Measurements from ENCODE around the gene ATRN. TPM values are rescaled to one million over a fixed set of nuclear protein-coding genes. Genes with fewer than 3 reads are reported as not detected.
"Not testable (repeated sequence)": the region's sequence is repeated elsewhere in the genome, so short reads cannot be mapped to it uniquely, and the experiment has no call there.

Gene ATRN
- total and polyA plus RNA-seq, 4 donors = 4.0 to 33.4 (median 16.4) TPM

GRCh38 chr20:3606021-3606420 is 135.2 kb downstream of the ATRN start:
- no peaks in the 10 kb centered on the region for H3K9me3 ChIP-seq (ENCODE audit: control insufficient read depth, low read length)
- no peak overlapping the region for H3K27ac ChIP-seq (ENCODE audit: low read depth in 1 of 2, low read length in 2 of 2)
- no peaks in the 10 kb centered on the region for H3K27me3 ChIP-seq (ENCODE audit: control insufficient read depth in 1 of 2, insufficient read depth in 2 of 2, low read length in 1 of 2)
- ATAC-seq (ENCODE audit: low FRiP score) = no peak
- no peak overlapping the region for H3K4me3 ChIP-seq (ENCODE audit: low read length in 2 of 2)
- H3K4me1 ChIP-seq (ENCODE audit: control insufficient read depth in 1 of 2, insufficient read depth in 2 of 2, low read length in 2 of 2) = no peaks in the 10 kb centered on the region
- 84 to 85% methylated on average over 3 of the region's 3 CpGs for WGBS, 2 donors
- intact Hi-C loops (cut with DNase I) = no loop called here
- DNase-seq = no peak
- peaks cover 0 to 8% of the 10 kb centered on the region in 2 donors for H3K36me3 ChIP-seq (ENCODE audit: control insufficient read depth in 1 of 2, insufficient read depth in 2 of 2, low read length in 1 of 2)

- intact Hi-C loops (cut with DNase I) = no loop called here
- Histone ChIP-seq H3K4me3 (ENCODE audit: low read length in 2 of 2) (no peak overlapping the region), H3K27ac (ENCODE audit: low read depth in 1 of 2, low read length in 2 of 2) (no peak overlapping the region), H3K4me1 (ENCODE audit: control insufficient read depth in 1 of 2, insufficient read depth in 2 of 2, low read length in 2 of 2) (no peaks in the 10 kb centered on the region), H3K9me3 (ENCODE audit: control insufficient read depth, low read length) (no peaks in the 10 kb centered on the region), H3K27me3 (ENCODE audit: control insufficient read depth in 1 of 2, insufficient read depth in 2 of 2, low read length in 1 of 2) (no peaks in the 10 kb centered on the region), H3K36me3 (ENCODE audit: control insufficient read depth in 1 of 2, insufficient read depth in 2 of 2, low read length in 1 of 2) (peaks cover 0 to 3% of the 10 kb centered on the region in 2 donors)
- 59 to 63% methylated on average over 1 of the region's 1 CpG for WGBS, 2 donors
- no peak for DNase-seq
- ATAC-seq (ENCODE audit: low FRiP score) = no peak
Measured at GRCh38 chr20:3611901-3612300, 141.1 kb downstream of the ATRN start.

DNA sequence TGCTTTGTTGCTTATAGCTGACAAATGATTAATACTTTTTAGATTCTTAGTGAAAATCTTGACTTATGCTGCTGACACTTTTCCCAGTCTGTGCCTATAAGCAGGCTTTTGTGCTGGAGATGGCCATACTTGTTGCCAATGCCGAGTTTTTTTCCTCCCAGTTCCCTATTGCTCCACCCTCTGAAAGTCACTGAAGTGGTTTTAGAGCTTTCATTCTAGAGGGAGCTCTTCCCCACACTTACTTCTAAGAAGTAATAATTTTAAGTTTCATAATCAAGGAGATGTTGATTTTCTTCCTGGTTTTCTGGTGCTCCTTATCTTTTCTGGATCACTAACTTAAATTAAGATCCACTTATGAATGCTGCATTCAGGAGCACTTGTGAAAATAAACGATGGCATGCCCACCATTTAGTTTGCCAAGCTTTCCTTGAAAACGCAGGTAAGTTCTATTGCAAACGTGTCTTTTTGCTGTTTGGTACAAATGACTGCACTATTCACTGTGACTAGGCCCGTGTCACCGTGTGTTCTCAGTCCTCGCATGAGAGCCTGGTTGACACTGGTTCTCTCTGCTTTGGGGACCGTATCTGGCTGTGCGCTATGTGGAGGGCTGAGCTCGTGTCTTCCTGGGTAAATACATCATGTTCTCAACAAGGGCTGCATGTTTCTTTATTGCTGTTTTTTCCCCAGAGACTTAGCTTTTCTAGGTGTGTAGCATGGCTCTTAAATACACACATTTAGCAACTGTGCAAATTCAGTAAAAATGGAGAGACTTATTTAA is 142.2 kb downstream of the ATRN start:
- Histone ChIP-seq H3K36me3 (ENCODE audit: control insufficient read depth in 1 of 2, insufficient read depth in 2 of 2, low read length in 1 of 2) (peaks cover 0 to 6% of the 10 kb centered on the region in 2 donors), H3K9me3 (ENCODE audit: control insufficient read depth, low read length) (no peaks in the 10 kb centered on the region), H3K27ac (ENCODE audit: low read depth in 1 of 2, low read length in 2 of 2) (no peak overlapping the region), H3K27me3 (ENCODE audit: control insufficient read depth in 1 of 2, insufficient read depth in 2 of 2, low read length in 1 of 2) (no peaks in the 10 kb centered on the region), H3K4me3 (ENCODE audit: low read length in 2 of 2) (no peak overlapping the region), H3K4me1 (ENCODE audit: control insufficient read depth in 1 of 2, insufficient read depth in 2 of 2, low read length in 2 of 2) (no peaks in the 10 kb centered on the region)
- no peak for ATAC-seq (ENCODE audit: low FRiP score)
- DNase-seq = no peak
- 81 to 82% methylated on average over 10 of the region's 10 CpGs for WGBS, 2 donors
- intact Hi-C loops (cut with DNase I) = no loop called here

GRCh38 chr20:3613821-3614440 is 143.1 kb downstream of the ATRN start:
- intact Hi-C loops (cut with DNase I) = no loop called here
- ATAC-seq (ENCODE audit: low FRiP score) = no peak
- WGBS, 2 donors = 83 to 84% methylated on average over 9 of the region's 9 CpGs

DNA sequence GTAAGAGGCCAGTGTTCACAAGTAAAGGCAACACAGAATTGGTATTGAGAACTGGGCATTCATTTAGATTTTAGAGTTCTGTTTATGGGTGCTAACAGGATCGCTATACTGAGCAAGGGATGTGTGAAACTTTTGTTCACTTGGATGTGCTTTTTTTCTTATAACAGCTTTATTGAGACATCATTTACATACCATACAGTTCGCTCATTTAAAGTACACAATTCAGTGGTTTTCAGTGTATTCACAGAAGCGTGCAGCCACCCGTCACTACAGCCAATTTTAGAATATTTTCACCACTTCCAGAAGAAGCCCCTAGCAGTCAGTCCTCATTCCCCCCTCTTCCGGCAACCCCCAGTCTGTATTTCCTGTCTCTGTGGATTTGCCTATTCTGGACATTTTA is 143.6 kb downstream of the ATRN start:
- WGBS, 2 donors = 94 to 98% methylated on average over 5 of the region's 5 CpGs
- Histone ChIP-seq H3K27ac (ENCODE audit: low read depth in 1 of 2, low read length in 2 of 2) (no peak overlapping the region), H3K9me3 (ENCODE audit: control insufficient read depth, low read length) (no peaks in the 10 kb centered on the region), H3K36me3 (ENCODE audit: control insufficient read depth in 1 of 2, insufficient read depth in 2 of 2, low read length in 1 of 2) (peaks cover 0 to 6% of the 10 kb centered on the region in 2 donors), H3K4me1 (ENCODE audit: control insufficient read depth in 1 of 2, insufficient read depth in 2 of 2, low read length in 2 of 2) (no peaks in the 10 kb centered on the region), H3K4me3 (ENCODE audit: low read length in 2 of 2) (no peak overlapping the region), H3K27me3 (ENCODE audit: control insufficient read depth in 1 of 2, insufficient read depth in 2 of 2, low read length in 1 of 2) (no peaks in the 10 kb centered on the region)
- intact Hi-C loops (cut with DNase I) = no loop called here
- ATAC-seq (ENCODE audit: low FRiP score) (no peak), DNase-seq (no peak)

More at GRCh38 chr20:3613821-3614440, 143.1 kb downstream of the ATRN start:
- H3K4me1 ChIP-seq (ENCODE audit: control insufficient read depth in 1 of 2, insufficient read depth in 2 of 2, low read length in 2 of 2) = no peaks in the 10 kb centered on the region
- no peak overlapping the region for H3K4me3 ChIP-seq (ENCODE audit: low read length in 2 of 2)
- H3K9me3 ChIP-seq (ENCODE audit: control insufficient read depth, low read length) = no peaks in the 10 kb centered on the region
- no peak for DNase-seq
- no peak overlapping the region for H3K27ac ChIP-seq (ENCODE audit: low read depth in 1 of 2, low read length in 2 of 2)
- H3K27me3 ChIP-seq (ENCODE audit: control insufficient read depth in 1 of 2, insufficient read depth in 2 of 2, low read length in 1 of 2) = no peaks in the 10 kb centered on the region
- H3K36me3 ChIP-seq (ENCODE audit: control insufficient read depth in 1 of 2, insufficient read depth in 2 of 2, low read length in 1 of 2) = peaks cover 0 to 6% of the 10 kb centered on the region in 2 donors

GRCh38 chr20:3615171-3615840 is 144.5 kb downstream of the ATRN start:
- H3K9me3 ChIP-seq (ENCODE audit: control insufficient read depth, low read length); intact Hi-C loops (cut with DNase I); H3K27me3 ChIP-seq (ENCODE audit: control insufficient read depth in 1 of 2, insufficient read depth in 2 of 2, low read length in 1 of 2); H3K36me3 ChIP-seq (ENCODE audit: control insufficient read depth in 1 of 2, insufficient read depth in 2 of 2, low read length in 1 of 2); ATAC-seq (ENCODE audit: low FRiP score); H3K27ac ChIP-seq (ENCODE audit: low read depth in 1 of 2, low read length in 2 of 2); DNase-seq; H3K4me3 ChIP-seq (ENCODE audit: low read length in 2 of 2); H3K4me1 ChIP-seq (ENCODE audit: control insufficient read depth in 1 of 2, insufficient read depth in 2 of 2, low read length in 2 of 2): not testable (repeated sequence)
- WGBS, 2 donors = 95 to 97% methylated on average over 13 of the region's 13 CpGs

- Histone ChIP-seq H3K36me3 (ENCODE audit: control insufficient read depth in 1 of 2, insufficient read depth in 2 of 2, low read length in 1 of 2) (peaks cover 0 to 6% of the 10 kb centered on the region in 2 donors), H3K27me3 (ENCODE audit: control insufficient read depth in 1 of 2, insufficient read depth in 2 of 2, low read length in 1 of 2) (no peaks in the 10 kb centered on the region), H3K4me3 (ENCODE audit: low read length in 2 of 2) (no peak overlapping the region), H3K27ac (ENCODE audit: low read depth in 1 of 2, low read length in 2 of 2) (no peak overlapping the region), H3K9me3 (ENCODE audit: control insufficient read depth, low read length) (no peaks in the 10 kb centered on the region), H3K4me1 (ENCODE audit: control insufficient read depth in 1 of 2, insufficient read depth in 2 of 2, low read length in 2 of 2) (no peaks in the 10 kb centered on the region)
- ATAC-seq (ENCODE audit: low FRiP score) (no peak), DNase-seq (no peak)
- whole genome bisulfite sequencing, 2 donors = 44 to 46% methylated on average over 4 of the region's 4 CpGs
- intact Hi-C loops (cut with DNase I) = no loop called here
Measured at GRCh38 chr20:3616250-3616649, 145.4 kb downstream of the ATRN start.

GRCh38 chr20:3621111-3621510 is 150.3 kb downstream of the ATRN start:
- 88 to 92% methylated on average over 8 of the region's 8 CpGs for WGBS, 2 donors
- no peaks in the 10 kb centered on the region for H3K4me1 ChIP-seq (ENCODE audit: control insufficient read depth in 1 of 2, insufficient read depth in 2 of 2, low read length in 2 of 2)
- H3K4me3 ChIP-seq (ENCODE audit: low read length in 2 of 2) = no peak overlapping the region
- H3K9me3 ChIP-seq (ENCODE audit: control insufficient read depth, low read length) = no peaks in the 10 kb centered on the region
- DNase-seq (no peak), ATAC-seq (ENCODE audit: low FRiP score) (no peak)
- H3K27me3 ChIP-seq (ENCODE audit: control insufficient read depth in 1 of 2, insufficient read depth in 2 of 2, low read length in 1 of 2) = no peaks in the 10 kb centered on the region
- no peak overlapping the region for H3K27ac ChIP-seq (ENCODE audit: low read depth in 1 of 2, low read length in 2 of 2)
- H3K36me3 ChIP-seq (ENCODE audit: control insufficient read depth in 1 of 2, insufficient read depth in 2 of 2, low read length in 1 of 2) = peaks cover 0 to 5% of the 10 kb centered on the region in 2 donors
- intact Hi-C loops (cut with DNase I) = no loop called here

All from aorta (tissue), 5 donors.